GM12873 (cell line): Measurements from ENCODE around the gene CELF6.

ENCODE experiments used
- CTCF ChIP-seq: IDR thresholded peaks from 2 replicates; pipeline ENCODE4 v1.5.1; 2012; ENCODE audit warnings: low read depth, mild to moderate bottlenecking, moderate library complexity, low read length, control low read depth; ENCODE audit not compliant: insufficient read depth; ENCODE audit errors: missing control alignments

The CELF6 gene

GRCh38 chr15:72339777-72340177, 19.8 kb upstream of the CELF6 start:
- TF ChIP-seq CTCF: no peak

GRCh38 chr15:72338617-72339321, 18.8 kb upstream of the CELF6 start:
- TF ChIP-seq CTCF: no peak

GRCh38 chr15:72338148-72338547, 18.2 kb upstream of the CELF6 start:
- no peak for TF ChIP-seq CTCF

GRCh38 chr15:72334842-72335241, 14.9 kb upstream of the CELF6 start:
- no peak for TF ChIP-seq CTCF

GRCh38 chr15:72331021-72331420, 11.1 kb upstream of the CELF6 start:
- no peak for TF ChIP-seq CTCF

- TF ChIP-seq CTCF: no peak
Measured at GRCh38 chr15:72323752-72324151, 3.8 kb upstream of the CELF6 start.

- TF ChIP-seq CTCF: no peak
Measured at GRCh38 chr15:72319360-72319984, 485 bp downstream of the CELF6 start.
